GM23248 (cell line): ENCODE data around the gene RAMP3.

Source experiments
- EZH2 ChIP-seq: fragments of 200-600 bp; sonication (generic); IDR thresholded peaks from 2 replicates; pipeline ENCODE4 v1.6.1; 2018; ENCODE audit warnings: antibody characterized with exemption, mild to moderate bottlenecking; ENCODE audit not compliant: insufficient read depth, poor library complexity, severe bottlenecking
- EZH2phosphoT487 ChIP-seq: fragments of 200-600 bp; sonication (generic); IDR thresholded peaks from 2 replicates; pipeline ENCODE4 v1.6.1; 2018; ENCODE audit warnings: antibody characterized with exemption, moderate library complexity, mild to moderate bottlenecking, low read depth; ENCODE audit not compliant: insufficient read depth

DNA sequence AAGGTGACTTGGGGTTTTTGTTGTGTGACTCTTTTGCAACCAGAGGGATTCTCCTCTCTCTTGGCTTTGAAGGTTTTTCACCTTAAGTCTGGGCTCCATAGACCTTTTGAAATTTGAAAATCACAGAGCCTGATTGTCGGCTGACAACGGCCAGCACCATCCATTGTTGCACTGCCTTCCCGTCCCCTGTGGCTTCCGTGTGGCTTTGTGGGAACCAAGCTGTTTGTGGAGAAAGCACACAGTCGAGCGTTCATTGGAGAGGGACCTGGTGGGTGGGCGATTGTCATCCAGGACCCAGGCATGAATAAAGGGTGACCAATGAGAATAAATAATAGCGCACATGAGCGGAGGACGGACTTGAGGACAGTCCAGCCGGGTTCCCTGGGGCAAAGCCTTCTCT is 7.4 kb upstream of the RAMP3 start:
- TF ChIP-seq EZH2phosphoT487 = no peak
- no peak for TF ChIP-seq EZH2
